Neural progenitor cell (in vitro differentiated cells): ENCODE data around the gene NAT8L. TPM values are rescaled to one million over a fixed set of nuclear protein-coding genes. Genes with fewer than 3 reads are reported as not detected.

Experiments used
- DNase-seq: peaks from one replicate; pipeline ENCODE4 v3.0.0-alpha.2; 2016; ENCODE audit warnings: low spot score
- H2AFZ ChIP-seq: fragments of 200-600 bp; sonication (generic); replicated peaks from 2 replicates; pipeline ENCODE4 v1.6.1; 2016; ENCODE audit warnings: antibody characterized with exemption
- H3F3A ChIP-seq: fragments of 200-600 bp; sonication (generic); 2 replicates; pipeline ENCODE4 v1.6.1; 2016; ENCODE audit warnings: antibody characterized with exemption, low read depth
- H3K27ac ChIP-seq: fragments of 200-600 bp; sonication (generic); 2 replicates; pipeline ENCODE4 v1.5.1; 2016; ENCODE audit warnings: mild to moderate bottlenecking
- H3K27me3 ChIP-seq: fragments of 200-600 bp; sonication (generic); 2 replicates; pipeline ENCODE4 v1.6.1; 2016; ENCODE audit warnings: mild to moderate bottlenecking, moderate library complexity
- H3K36me3 ChIP-seq: fragments of 200-600 bp; sonication (generic); 2 replicates; pipeline ENCODE4 v1.5.1; 2016
- H3K4me1 ChIP-seq: fragments of 200-600 bp; sonication (generic); 2 replicates; pipeline ENCODE4 v1.6.1; 2016; ENCODE audit warnings: mixed run types
- H3K4me2 ChIP-seq: fragments of 200-600 bp; sonication (generic); 2 replicates; pipeline ENCODE4 v1.6.1; 2016
- H3K4me3 ChIP-seq: fragments of 200-600 bp; sonication (generic); 2 replicates; pipeline ENCODE4 v1.5.1; 2016
- H3K79me2 ChIP-seq: fragments of 200-600 bp; sonication (generic); 2 replicates; pipeline ENCODE4 v1.6.1; 2016; ENCODE audit warnings: low read depth
- H3K9ac ChIP-seq: fragments of 200-600 bp; sonication (generic); 2 replicates; pipeline ENCODE4 v1.6.1; 2016
- H3K9me3 ChIP-seq: fragments of 200-600 bp; sonication (generic); 2 replicates; pipeline ENCODE4 v1.5.1; 2016; ENCODE audit warnings: low read depth
- H4K20me1 ChIP-seq: fragments of 200-600 bp; sonication (generic); 2 replicates; pipeline ENCODE4 v1.6.1; 2016; ENCODE audit warnings: low read depth
- H3K27ac Mint-ChIP-seq: 3 replicates; pipeline ENCODE4 v1.8.0; 2021; ENCODE audit warnings: mixed read lengths
- H3K27me3 Mint-ChIP-seq: 2 replicates; pipeline ENCODE4 v1.8.0; 2022; ENCODE audit warnings: low read depth, mild to moderate bottlenecking, inconsistent platforms, moderate library complexity, mixed read lengths; ENCODE audit not compliant: insufficient read depth
- H3K36me3 Mint-ChIP-seq: 3 replicates; pipeline ENCODE4 v1.8.0; 2021; ENCODE audit warnings: mixed read lengths
- H3K4me1 Mint-ChIP-seq: 3 replicates; pipeline ENCODE4 v1.8.0; 2021; ENCODE audit warnings: mixed read lengths
- H3K4me3 Mint-ChIP-seq: 3 replicates; pipeline ENCODE4 v1.8.0; 2021; ENCODE audit warnings: mild to moderate bottlenecking, moderate library complexity, mixed read lengths
- H3K9me3 Mint-ChIP-seq: 3 replicates; pipeline ENCODE4 v1.8.0; 2020; ENCODE audit warnings: mixed read lengths
- CTCF ChIP-seq: fragments of 200-600 bp; sonication (generic); IDR thresholded peaks from 2 replicates; pipeline ENCODE4 v1.5.1; 2017; ENCODE audit warnings: antibody characterized with exemption, mild to moderate bottlenecking
- EZH2 ChIP-seq: fragments of 200-600 bp; sonication (generic); IDR thresholded peaks from 2 replicates; pipeline ENCODE4 v1.6.1; 2017; ENCODE audit warnings: antibody characterized with exemption, mild to moderate bottlenecking, moderate library complexity
- EZH2phosphoT487 ChIP-seq: fragments of 200-600 bp; sonication (generic); IDR thresholded peaks from 2 replicates; pipeline ENCODE4 v1.6.1; 2017; ENCODE audit warnings: antibody characterized with exemption
- total RNA-seq: library from RNA; depleted of rRNA; stranded (reverse); fragments of >200 nt; gene quantifications from 2 replicates; pipeline ENCODE4 v1.2.3, GENCODE V29; 2015; ENCODE audit warnings: low replicate concordance

Gene NAT8L
- total RNA-seq, 1 donor from 2014 or later: 0.62 TPM

GRCh38 chr4:2084316-2084715, 25.2 kb downstream of the NAT8L start:
- no peak overlapping the region for H3K27ac ChIP-seq
- peaks cover 3% of the 10 kb centered on the region for H3K27me3 ChIP-seq
- H3F3A ChIP-seq: no peaks in the 10 kb centered on the region
- no peaks in the 10 kb centered on the region for H3K4me1 ChIP-seq
- no peaks in the 10 kb centered on the region for H3K36me3 ChIP-seq
- no peaks in the 10 kb centered on the region for H4K20me1 ChIP-seq
- no peak overlapping the region for H3K4me2 ChIP-seq
- H3K36me3 Mint-ChIP-seq: no peaks in the 10 kb centered on the region
- no peak for TF ChIP-seq CTCF
- TF ChIP-seq EZH2phosphoT487: no peak
- TF ChIP-seq EZH2: no peak
- H3K9me3 Mint-ChIP-seq: peaks cover 3% of the 10 kb centered on the region
- H3K9me3 ChIP-seq: no peaks in the 10 kb centered on the region
- no peak overlapping the region for H2AFZ ChIP-seq
- H3K4me1 Mint-ChIP-seq: peaks cover 15% of the 10 kb centered on the region
- no peak overlapping the region for H3K27ac Mint-ChIP-seq
- DNase-seq: no peak
- no peak overlapping the region for H3K9ac ChIP-seq
- H3K27me3 Mint-ChIP-seq: peaks cover 3% of the 10 kb centered on the region
- H3K4me3 Mint-ChIP-seq: no peak overlapping the region
- no peaks in the 10 kb centered on the region for H3K79me2 ChIP-seq
- no peak overlapping the region for H3K4me3 ChIP-seq

DNA sequence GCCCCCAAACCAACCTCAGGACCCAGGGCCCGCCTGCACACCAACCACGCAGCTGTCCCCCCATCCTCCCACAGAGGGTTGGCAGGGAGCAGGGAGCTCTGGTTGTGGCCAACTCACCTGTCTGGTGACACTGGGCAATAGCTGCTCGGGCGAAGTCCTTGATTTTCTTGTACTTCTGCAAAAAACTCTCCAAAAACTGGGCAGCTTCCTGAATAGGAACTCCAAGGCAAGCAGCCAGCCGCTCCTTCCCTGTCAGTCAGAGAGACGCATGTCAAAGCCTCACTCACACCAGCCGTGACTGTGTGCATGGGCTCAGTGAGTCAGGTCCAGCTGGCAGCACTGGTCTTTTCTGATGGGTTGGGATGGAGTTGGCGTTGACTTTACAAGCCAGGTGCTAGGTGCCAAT, 26.4 kb downstream of the NAT8L start:
- H3K27ac Mint-ChIP-seq: no peak overlapping the region
- no peak for TF ChIP-seq EZH2
- TF ChIP-seq EZH2phosphoT487: no peak
- no peak for TF ChIP-seq CTCF
- no peaks in the 10 kb centered on the region for H3K36me3 Mint-ChIP-seq
- no peak overlapping the region for H3K27ac ChIP-seq
- H3K4me3 ChIP-seq: no peak overlapping the region
- no peak overlapping the region for H3K9ac ChIP-seq
- H3K4me2 ChIP-seq: no peak overlapping the region
- H3K9me3 ChIP-seq: no peaks in the 10 kb centered on the region
- no peak overlapping the region for H2AFZ ChIP-seq
- peaks cover 3% of the 10 kb centered on the region for H3K27me3 Mint-ChIP-seq
- H3K9me3 Mint-ChIP-seq: peaks cover 3% of the 10 kb centered on the region
- no peaks in the 10 kb centered on the region for H3K36me3 ChIP-seq
- H4K20me1 ChIP-seq: no peaks in the 10 kb centered on the region
- no peaks in the 10 kb centered on the region for H3K79me2 ChIP-seq
- peaks cover 17% of the 10 kb centered on the region for H3K4me1 Mint-ChIP-seq
- H3K4me1 ChIP-seq: no peaks in the 10 kb centered on the region
- no peaks in the 10 kb centered on the region for H3F3A ChIP-seq
- DNase-seq: no peak
- peaks cover 12% of the 10 kb centered on the region for H3K27me3 ChIP-seq
- H3K4me3 Mint-ChIP-seq: no peak overlapping the region

DNA sequence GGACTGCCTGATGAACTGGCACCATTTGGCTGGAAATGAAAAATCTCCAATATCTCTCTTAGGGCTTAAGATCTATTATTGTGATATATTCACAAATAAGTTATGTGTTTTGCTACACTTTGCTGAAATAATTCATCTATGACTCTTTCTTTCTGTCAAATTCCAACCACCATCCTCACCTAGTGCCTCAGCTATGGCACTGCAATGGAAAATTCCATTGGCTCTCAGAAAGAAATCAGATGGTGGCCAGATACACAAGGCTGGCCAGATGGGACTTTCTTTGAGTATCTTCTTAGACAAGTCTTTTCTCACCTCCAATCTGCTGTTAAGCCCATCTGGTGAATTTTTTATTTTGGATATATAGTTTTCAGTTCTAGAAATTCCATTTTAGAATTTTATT, 28.0 kb downstream of the NAT8L start:
- Mint-ChIP-seq H3K27me3 (peaks cover 3% of the 10 kb centered on the region), H3K27ac (no peak overlapping the region), H3K9me3 (peaks cover 3% of the 10 kb centered on the region), H3K36me3 (no peaks in the 10 kb centered on the region), H3K4me1 (peaks cover 24% of the 10 kb centered on the region), H3K4me3 (no peak overlapping the region)
- no peaks in the 10 kb centered on the region for H3K36me3 ChIP-seq
- H3K27me3 ChIP-seq: peaks cover 12% of the 10 kb centered on the region
- no peaks in the 10 kb centered on the region for H3K9me3 ChIP-seq
- H3F3A ChIP-seq: no peaks in the 10 kb centered on the region
- H3K79me2 ChIP-seq: no peaks in the 10 kb centered on the region
- no peak for TF ChIP-seq EZH2phosphoT487
- TF ChIP-seq CTCF: no peak
- TF ChIP-seq EZH2: no peak
- no peak for DNase-seq
- no peak overlapping the region for H3K27ac ChIP-seq
- H4K20me1 ChIP-seq: no peaks in the 10 kb centered on the region
- H2AFZ ChIP-seq: no peak overlapping the region
- no peak overlapping the region for H3K4me2 ChIP-seq
- no peaks in the 10 kb centered on the region for H3K4me1 ChIP-seq
- H3K9ac ChIP-seq: no peak overlapping the region
- no peak overlapping the region for H3K4me3 ChIP-seq
